ENCODE measurements around the gene AGXT.

DNA sequence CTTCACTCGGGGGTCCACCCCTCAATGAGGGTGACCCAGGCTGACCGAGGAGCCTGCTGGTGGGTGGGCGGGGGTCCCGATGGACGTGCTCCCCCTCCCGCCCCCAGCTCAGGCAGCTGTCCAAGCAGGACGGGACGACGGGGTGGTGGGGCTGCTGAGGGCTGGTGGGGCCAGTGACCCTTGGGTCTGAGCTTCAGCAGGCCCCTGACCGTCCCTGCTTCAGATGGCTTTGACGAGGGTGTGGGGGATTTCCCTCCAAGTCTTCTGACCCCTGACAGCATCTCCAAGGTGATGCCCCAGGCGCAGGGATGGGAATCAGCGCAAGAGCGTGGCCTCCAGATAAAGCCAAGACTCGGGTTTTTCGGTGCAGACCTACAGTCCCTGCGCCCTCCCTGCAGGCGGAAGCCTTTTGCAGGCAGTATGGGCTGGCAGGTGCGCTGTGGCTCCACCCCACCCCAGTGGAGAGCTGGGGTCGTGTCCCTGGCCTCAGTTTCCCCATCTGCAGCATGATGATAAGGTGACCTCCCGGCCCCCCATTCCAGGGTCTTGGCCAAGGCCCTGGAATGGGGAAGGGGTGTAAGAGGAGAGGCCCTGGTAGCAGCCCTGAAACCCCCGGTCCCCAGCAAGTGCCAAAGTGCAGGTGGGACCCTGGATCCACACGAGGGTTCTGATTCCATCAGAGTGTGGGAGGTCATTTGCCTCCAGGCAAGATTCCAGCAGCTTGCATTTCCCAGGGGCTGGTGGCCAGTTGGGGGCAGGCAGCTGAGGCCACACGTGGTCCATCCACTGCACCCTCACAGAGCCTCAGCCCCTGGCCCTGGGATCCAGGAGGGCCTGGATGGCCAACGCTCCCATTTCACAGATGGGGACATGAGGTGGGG, 46.3 kb downstream of the AGXT start:
- TF ChIP-seq, protein P1, sequence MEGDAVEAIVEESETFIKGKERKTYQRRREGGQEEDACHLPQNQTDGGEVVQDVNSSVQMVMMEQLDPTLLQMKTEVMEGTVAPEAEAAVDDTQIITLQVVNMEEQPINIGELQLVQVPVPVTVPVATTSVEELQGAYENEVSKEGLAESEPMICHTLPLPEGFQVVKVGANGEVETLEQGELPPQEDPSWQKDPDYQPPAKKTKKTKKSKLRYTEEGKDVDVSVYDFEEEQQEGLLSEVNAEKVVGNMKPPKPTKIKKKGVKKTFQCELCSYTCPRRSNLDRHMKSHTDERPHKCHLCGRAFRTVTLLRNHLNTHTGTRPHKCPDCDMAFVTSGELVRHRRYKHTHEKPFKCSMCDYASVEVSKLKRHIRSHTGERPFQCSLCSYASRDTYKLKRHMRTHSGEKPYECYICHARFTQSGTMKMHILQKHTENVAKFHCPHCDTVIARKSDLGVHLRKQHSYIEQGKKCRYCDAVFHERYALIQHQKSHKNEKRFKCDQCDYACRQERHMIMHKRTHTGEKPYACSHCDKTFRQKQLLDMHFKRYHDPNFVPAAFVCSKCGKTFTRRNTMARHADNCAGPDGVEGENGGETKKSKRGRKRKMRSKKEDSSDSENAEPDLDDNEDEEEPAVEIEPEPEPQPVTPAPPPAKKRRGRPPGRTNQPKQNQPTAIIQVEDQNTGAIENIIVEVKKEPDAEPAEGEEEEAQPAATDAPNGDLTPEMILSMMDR (IDR thresholded peaks at IDR 0.05) = peak in 2 of 7 experiments; percentile 0 to 24
- TF ChIP-seq POLR2A (IDR thresholded peaks at IDR 0.05) = no peak
- TF ChIP-seq POLR2AphosphoS5 (IDR thresholded peaks at IDR 0.05) = no peak
